ENCODE measurements around the gene ZBTB17. TPM values are rescaled to one million over a fixed set of nuclear protein-coding genes. Genes with fewer than 3 reads are reported as not detected.

ZBTB17 gene
- total and polyA plus RNA-seq, 2 experiments from 2014 or later, result 21.9 to 26.6 TPM

DNA sequence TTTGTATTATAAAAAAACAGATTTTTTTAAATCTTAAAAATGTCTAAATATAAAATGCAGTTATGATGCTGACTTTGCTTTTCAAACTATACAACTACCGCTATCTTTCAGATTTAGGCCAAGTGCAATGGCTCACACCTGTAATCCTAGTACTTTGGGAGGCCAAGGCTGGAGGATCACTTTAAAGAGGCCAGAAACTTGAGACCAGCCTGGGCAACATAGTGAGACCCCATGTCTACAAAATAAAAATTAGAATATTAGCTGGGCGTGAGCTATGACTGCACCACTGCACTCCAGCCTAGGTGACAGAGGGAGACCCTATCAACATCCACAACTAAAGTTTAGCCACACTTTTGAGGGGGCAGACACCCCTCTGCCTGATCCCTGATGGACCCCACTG, 20.3 kb downstream of the ZBTB17 start:
- H3K27me3 ChIP-seq (ENCODE audit: insufficient read depth), result no peaks in the 10 kb centered on the region
- Mint-ChIP-seq H3K36me3 (ENCODE audit: low read depth) (peaks cover 4% of the 10 kb centered on the region; the same call in 1 of the 3 replicates), H3K9me3 (no peaks in the 10 kb centered on the region), H3K27ac (no peak overlapping the region), H3K27me3 (ENCODE audit: insufficient read depth, low read depth, poor library complexity) (peaks cover 11% of the 10 kb centered on the region), H3K4me1 (peaks cover 51% of the 10 kb centered on the region), H3K4me3 (no peak overlapping the region)
- H2AFZ ChIP-seq, result no peak overlapping the region
- no peak for ATAC-seq
- no peak for DNase-seq (ENCODE audit: low spot score)
- H3K4me1 ChIP-seq (ENCODE audit: insufficient read depth), result peaks cover 26% of the 10 kb centered on the region
- 0 out of 2 replicates have a peak, but pooled peaks cover 3% of the 10 kb centered on the region for H3F3A ChIP-seq (replicated peaks; ENCODE audit: low read depth)
- peaks cover 32% of the 10 kb centered on the region for H3K79me2 ChIP-seq (replicated peaks; ENCODE audit: insufficient read depth)
- H4K20me1 ChIP-seq (replicated peaks; ENCODE audit: insufficient read depth), result peaks cover 10% of the 10 kb centered on the region
- TF ChIP-seq ZNF462 (CRISPR knock-in tag; IDR thresholded peaks at IDR 0.05) (no peak), ZNF114 (CRISPR knock-in tag; IDR thresholded peaks at IDR 0.05) (no peak), EZH2 (IDR thresholded peaks at IDR 0.05; ENCODE audit: low read depth, unreplicated experiment) (no peak), EZH2phosphoT487 (IDR thresholded peaks at IDR 0.05; ENCODE audit: unreplicated experiment) (no peak), STAT1 (IDR thresholded peaks at IDR 0.05; ENCODE audit: unreplicated experiment) (no peak)
- TF ChIP-seq, protein P1, sequence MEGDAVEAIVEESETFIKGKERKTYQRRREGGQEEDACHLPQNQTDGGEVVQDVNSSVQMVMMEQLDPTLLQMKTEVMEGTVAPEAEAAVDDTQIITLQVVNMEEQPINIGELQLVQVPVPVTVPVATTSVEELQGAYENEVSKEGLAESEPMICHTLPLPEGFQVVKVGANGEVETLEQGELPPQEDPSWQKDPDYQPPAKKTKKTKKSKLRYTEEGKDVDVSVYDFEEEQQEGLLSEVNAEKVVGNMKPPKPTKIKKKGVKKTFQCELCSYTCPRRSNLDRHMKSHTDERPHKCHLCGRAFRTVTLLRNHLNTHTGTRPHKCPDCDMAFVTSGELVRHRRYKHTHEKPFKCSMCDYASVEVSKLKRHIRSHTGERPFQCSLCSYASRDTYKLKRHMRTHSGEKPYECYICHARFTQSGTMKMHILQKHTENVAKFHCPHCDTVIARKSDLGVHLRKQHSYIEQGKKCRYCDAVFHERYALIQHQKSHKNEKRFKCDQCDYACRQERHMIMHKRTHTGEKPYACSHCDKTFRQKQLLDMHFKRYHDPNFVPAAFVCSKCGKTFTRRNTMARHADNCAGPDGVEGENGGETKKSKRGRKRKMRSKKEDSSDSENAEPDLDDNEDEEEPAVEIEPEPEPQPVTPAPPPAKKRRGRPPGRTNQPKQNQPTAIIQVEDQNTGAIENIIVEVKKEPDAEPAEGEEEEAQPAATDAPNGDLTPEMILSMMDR (conservative IDR thresholded peaks at IDR 0.05; ENCODE audit: low read depth in 2 of 2), result no peak
- no peaks in the 10 kb centered on the region for H3K9me2 ChIP-seq (ENCODE audit: insufficient read depth)
- H3K36me3 ChIP-seq (ENCODE audit: insufficient read depth), result no peaks in the 10 kb centered on the region
- H3K4me3 ChIP-seq, result no peak overlapping the region
- no peak overlapping the region for H3K27ac ChIP-seq (ENCODE audit: low read depth)
- H3K4me2 ChIP-seq, result no peak overlapping the region

Measured in GM23338 (cell line).